Measurements from ENCODE around the gene KRTAP5-10.

DNA sequence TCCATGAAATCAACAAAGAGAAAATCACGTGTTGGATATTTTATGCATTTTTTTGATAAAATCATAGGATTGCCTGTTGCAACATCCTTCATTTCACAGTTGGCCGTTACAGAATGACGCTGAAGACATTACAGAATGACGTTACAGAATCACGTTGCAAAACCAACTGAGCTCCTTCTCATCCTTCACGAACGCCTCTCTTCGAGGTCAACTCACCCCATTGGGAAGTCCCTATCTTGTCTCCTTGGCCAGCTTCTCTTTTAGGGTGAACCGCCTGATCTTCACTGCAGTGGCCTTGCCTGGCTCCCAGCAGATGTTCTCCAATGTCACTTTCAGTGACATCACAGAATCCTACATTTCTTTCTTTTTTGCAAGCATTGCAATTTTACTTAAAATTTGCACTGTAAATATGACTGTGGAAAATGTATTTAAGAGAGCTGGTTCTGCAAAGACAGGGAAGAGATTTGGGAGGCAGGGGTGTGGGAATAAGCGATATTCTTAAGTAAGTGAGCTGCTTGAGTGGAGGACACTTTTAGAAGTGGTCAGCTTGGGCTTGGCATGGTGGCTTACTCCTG lies 33.2 kb upstream of the KRTAP5-10 start:
- TF ChIP-seq, protein P1, sequence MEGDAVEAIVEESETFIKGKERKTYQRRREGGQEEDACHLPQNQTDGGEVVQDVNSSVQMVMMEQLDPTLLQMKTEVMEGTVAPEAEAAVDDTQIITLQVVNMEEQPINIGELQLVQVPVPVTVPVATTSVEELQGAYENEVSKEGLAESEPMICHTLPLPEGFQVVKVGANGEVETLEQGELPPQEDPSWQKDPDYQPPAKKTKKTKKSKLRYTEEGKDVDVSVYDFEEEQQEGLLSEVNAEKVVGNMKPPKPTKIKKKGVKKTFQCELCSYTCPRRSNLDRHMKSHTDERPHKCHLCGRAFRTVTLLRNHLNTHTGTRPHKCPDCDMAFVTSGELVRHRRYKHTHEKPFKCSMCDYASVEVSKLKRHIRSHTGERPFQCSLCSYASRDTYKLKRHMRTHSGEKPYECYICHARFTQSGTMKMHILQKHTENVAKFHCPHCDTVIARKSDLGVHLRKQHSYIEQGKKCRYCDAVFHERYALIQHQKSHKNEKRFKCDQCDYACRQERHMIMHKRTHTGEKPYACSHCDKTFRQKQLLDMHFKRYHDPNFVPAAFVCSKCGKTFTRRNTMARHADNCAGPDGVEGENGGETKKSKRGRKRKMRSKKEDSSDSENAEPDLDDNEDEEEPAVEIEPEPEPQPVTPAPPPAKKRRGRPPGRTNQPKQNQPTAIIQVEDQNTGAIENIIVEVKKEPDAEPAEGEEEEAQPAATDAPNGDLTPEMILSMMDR (conservative IDR thresholded peaks at IDR 0.05 in 1 of 2, IDR thresholded peaks at IDR 0.05 in 1 of 2; ENCODE audit: low read depth in 1 of 2, low read length in 2 of 2), result no peak
- no peak for TF ChIP-seq EZH2 (IDR thresholded peaks at IDR 0.05; ENCODE audit: low read length, missing control alignments)

All from fibroblast of lung (primary cell).